NCI-H2081 treated with DMSO at 0.1 percent for 48 hours (cell line): ENCODE measurements around the gene CDS1.
"Not testable (repeated sequence)": the region's sequence is repeated elsewhere in the genome, so short reads cannot be mapped to it uniquely, and the experiment has no call there.

ENCODE experiments used
- DNase-seq: peaks from one replicate; lab custom pipeline; 2025; lab: John Stamatoyannopoulos, UW

Gene CDS1

GRCh38 chr4:84673475-84674240 is 90.7 kb downstream of the CDS1 start:
- no peak for DNase-seq

- no peak for DNase-seq
Measured at GRCh38 chr4:84677093-84677492, 94.2 kb downstream of the CDS1 start.

GRCh38 chr4:84677995-84678394 is 95.1 kb downstream of the CDS1 start:
- no peak for DNase-seq

GRCh38 chr4:84678976-84679744 is 96.2 kb downstream of the CDS1 start:
- no peak for DNase-seq

- DNase-seq = no peak
Measured at GRCh38 chr4:84680956-84681355, 98.0 kb downstream of the CDS1 start.

GRCh38 chr4:84681486-84682274 is 98.8 kb downstream of the CDS1 start:
- no peak for DNase-seq

GRCh38 chr4:84682661-84683060 is 99.7 kb downstream of the CDS1 start:
- not testable (repeated sequence) for DNase-seq

- DNase-seq = no peak
Measured at GRCh38 chr4:84683064-84683850, 100.3 kb downstream of the CDS1 start.

GRCh38 chr4:84684361-84684760 is 101.4 kb downstream of the CDS1 start:
- DNase-seq = no peak

- DNase-seq = no peak
Measured at GRCh38 chr4:84685105-84685504, 102.2 kb downstream of the CDS1 start.

GRCh38 chr4:84688605-84689004 is 105.7 kb downstream of the CDS1 start:
- no peak for DNase-seq

- no peak for DNase-seq
Measured at GRCh38 chr4:84689197-84689596, 106.3 kb downstream of the CDS1 start.

GRCh38 chr4:84690481-84690880 is 107.6 kb downstream of the CDS1 start:
- DNase-seq = no peak

- DNase-seq = no peak
Measured at GRCh38 chr4:84691170-84691691, 108.3 kb downstream of the CDS1 start.

- no peak for DNase-seq
Measured at GRCh38 chr4:84691800-84692199, 108.9 kb downstream of the CDS1 start.

GRCh38 chr4:84697159-84697558 is 114.2 kb downstream of the CDS1 start:
- no peak for DNase-seq

- no peak for DNase-seq
Measured at GRCh38 chr4:84697615-84698201, 114.8 kb downstream of the CDS1 start.

- no peak for DNase-seq
Measured at GRCh38 chr4:84699001-84699671, 116.2 kb downstream of the CDS1 start.
